Midbrain (tissue), 1 donor: ENCODE results near the gene STAP1.

Experiments used
- DNase-seq: peaks from one replicate; lab custom pipeline; 2025; lab: John Stamatoyannopoulos, UW

STAP1 gene

DNA sequence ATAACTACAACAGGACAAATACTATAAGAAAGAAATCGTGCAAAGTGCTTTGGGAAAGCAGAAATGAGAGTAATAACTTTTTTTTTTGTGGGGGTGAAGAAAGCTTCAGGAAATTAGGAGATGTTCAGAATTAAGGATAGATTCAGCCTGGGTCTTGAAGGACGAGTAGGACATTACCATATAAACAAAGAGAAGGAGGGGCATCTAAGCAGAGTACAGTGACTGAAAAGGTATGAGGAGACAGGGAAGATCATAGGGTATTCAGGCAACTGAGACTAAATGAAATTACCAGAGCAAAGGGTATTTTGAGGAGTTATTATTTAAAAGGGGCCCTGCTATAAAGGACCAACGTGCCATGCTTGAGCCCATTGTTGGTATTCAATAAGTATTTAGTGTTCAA, 3.1 kb upstream of the STAP1 start:
- DNase-seq, result no peak

DNA sequence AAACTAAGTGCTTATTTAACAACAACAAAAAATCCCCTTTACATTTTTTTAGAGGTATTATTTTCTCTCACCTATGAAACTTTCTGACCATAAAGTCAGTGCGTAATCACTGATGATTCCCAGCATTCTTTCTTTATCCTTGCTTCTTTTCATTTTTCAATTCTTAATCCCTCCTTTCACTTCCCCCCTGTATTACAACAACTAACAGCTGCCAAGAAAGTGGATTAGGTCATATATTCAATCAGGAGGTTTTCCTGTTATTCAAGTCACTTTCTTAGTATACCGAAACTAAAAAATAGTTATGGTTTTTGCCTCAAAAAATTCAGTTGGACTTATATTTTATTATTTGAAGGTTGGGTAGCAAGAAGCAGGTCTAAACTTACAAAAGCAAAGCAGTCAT, 2.1 kb upstream of the STAP1 start:
- no peak for DNase-seq

DNA sequence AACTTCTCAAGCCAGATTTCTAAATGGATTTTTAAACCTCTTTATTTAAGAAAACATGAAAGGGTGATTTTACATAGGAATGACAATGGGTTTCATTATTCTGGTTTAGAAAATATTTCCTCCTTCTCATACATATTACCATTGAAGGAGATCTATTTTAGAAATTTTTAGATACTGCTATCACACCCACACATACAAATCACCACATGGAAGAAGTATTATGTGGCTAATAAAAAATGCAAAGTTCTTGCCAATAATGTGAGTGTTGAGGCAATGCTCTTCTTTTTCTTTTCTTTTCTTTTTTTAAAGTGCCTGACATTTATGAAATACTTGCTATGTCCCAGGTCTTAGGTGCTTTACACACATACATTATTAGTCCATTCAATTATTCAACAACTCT, 6.8 kb downstream of the STAP1 start:
- no peak for DNase-seq

DNA sequence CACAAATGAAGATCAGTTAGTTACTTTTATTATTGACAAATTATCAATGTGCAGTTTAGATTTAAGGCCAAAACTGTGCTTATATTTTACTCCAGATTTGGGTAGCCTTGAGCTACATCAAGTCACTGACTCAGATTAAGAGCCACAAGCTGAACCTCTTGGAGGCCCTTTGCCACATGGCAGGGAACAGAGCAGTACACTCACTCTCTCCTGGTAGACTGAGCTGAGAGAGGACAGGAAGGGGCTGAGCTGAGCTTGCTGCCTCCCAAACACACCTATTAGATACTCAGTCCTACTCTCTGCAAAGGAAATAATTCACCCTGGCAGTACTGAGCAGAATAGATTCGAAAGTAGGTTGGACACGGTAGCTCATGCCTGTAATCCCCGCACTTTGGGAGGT, 7.8 kb downstream of the STAP1 start:
- DNase-seq, result no peak

DNA sequence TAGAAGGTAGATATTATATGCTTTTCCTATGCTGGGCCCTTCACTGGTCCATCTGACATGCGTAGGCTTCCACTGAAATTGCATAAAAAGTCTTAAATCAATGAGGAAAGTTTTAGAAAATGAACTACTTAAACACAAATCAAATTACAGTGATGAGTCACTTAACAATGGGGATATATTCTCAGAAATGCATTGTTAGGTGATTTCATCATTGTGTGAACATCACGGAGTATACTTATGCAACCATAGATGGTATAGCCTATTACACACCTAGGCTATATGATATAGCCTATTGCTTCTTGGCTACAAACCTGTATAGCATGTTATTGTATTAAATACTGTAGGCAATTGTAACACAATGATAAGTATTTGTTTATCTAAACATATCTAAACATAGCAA, 10.3 kb downstream of the STAP1 start:
- DNase-seq, result no peak

DNA sequence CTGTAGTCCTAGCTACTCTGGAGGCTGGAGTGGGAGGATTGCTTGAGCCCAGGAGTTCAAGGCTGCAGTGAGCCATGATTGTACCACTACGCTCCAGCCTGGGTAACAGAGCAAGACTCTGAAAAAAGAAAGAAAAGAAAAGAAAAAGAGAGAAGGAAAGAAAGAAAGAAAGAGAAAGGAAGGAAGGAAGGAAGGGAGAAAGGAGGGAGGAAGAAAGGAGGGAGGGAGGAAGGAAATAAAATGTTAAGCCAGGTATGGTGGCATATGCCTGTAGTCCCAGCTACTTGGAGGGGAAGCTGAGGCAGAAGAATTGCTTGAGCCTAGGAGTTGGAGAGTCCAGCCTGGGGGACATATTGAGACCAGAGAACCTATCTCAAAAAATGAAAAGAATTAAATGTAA, 12.0 kb downstream of the STAP1 start:
- DNase-seq, result no peak

DNA sequence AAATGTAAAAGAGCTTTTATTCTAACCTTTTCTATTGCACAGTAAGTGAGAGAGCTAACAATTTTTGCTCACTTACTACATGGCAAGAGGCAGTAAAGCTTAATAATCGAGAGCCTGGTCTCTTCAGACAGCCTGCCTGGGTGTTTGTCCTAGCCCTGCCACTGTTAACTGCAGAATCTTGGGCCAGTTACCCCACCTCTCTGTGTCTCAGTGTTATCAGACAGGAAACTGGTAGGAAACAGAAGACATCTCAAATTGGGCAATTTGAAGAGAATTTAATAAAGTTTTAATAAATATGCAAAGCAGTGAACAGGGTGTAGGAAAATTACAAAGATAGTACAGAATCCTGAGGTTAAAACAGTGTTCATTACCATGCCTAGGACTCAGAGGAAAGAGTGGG, 13.4 kb downstream of the STAP1 start:
- no peak for DNase-seq

DNA sequence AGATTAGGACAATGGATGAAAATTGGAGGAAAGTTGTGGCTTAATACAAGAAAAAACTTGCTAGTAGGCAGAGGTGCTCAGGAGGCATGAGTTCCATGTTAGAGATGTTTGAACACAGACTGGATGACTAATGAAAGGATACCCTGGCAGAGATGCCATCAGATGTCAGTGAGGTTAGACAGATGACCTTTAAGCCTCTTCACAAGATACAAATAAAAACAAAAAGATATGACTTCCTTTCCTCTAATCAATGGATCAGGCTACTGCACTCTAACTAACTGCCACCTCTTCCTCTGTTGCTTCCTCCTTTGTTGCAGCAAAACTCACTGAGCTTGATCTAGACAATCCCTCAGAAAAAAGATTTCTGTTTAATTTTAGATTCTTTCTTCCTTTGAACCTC, 14.7 kb downstream of the STAP1 start:
- no peak for DNase-seq

DNA sequence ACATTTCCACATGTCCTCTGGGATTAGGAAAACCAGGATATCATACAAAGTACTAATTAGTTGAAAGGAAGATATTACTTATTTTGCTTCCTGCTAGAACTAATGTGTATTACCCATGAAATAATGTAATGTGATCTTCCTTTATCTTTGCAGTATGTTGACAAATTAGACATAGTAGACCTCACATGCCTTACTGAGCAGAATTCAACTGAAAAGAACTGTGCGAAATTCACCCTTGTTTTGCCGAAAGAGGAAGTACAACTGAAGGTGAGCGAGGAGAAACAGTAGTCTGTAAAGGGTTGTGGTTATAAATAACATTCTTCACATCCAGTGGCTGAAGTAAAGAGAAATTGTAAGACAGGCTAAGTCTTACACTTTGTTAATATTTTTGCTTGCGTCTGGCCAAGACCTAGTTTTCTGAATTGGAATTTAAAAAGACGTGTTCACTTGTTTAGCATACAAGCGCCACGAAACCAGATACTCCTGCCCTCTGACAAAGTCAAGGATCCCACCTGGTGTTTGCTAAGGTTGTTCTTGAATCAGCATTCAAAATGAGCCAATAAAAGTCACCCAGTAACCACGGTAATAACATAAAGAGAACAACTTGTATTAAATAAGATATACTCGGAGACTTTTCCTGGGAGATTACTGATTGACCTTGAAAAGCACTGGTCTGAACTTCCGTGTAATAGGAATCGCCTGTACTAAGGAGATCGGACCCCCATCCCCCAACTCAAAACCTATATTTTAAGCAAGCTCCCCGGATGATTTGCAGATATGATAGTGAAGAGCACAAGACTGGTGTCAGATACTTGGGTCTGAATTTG, 16.9 kb downstream of the STAP1 start:
- DNase-seq, result no peak

DNA sequence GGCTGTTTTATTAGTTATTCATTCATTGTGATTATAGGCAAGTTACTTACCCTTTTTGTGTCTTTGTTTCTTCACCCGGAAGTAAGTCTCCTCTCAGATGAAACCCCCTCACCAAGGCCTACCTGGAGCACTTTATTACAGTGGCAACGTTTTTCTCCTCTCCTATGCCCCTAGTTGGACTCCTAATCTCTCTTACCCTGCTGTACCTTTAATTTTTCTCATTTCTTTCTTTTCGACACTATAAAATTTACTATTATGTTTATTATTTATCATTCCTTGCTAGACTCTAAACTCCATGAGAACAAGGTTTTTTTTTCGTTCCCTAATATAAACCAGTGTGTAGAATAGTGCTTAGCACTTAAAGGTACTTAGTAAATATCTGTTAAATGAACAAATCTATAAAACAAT, 17.5 kb downstream of the STAP1 start:
- DNase-seq, result no peak

DNA sequence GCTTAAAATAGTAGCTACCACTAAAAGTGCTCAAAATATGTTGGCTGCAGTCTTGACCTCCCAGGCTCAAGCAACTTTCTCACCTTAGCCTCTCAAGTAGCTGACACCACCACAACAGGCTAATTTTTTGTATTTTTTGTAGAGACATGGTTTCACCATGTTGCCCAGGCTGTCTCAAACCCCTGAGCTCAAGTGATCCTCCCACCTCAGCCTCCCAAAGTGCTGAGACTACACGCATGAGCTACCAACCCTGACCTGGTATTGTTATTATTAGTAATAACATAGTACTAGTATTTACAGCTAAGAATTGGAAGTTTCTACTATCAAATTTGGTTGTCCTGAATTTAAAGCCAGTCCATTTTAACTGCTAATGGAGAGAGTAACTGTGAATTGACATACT, 18.0 kb downstream of the STAP1 start:
- no peak for DNase-seq

DNA sequence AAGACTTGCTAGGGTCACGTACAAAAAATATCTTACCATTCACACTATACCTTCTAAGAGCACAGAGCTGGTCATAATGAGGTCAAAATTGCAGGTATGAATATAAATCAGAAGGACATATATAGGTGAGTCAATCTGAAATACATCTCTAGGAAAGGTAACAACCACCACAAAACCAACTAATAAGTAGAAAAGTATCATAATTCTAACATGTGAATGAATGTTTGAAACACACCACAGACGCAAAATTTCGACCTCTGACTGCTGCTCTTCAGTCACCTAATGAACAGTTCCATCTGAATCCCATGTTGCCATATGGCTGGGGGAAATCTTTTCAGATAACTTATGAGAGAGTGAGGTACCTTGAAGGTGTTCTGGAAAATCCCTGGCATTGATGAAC, 22.1 kb downstream of the STAP1 start:
- no peak for DNase-seq

DNA sequence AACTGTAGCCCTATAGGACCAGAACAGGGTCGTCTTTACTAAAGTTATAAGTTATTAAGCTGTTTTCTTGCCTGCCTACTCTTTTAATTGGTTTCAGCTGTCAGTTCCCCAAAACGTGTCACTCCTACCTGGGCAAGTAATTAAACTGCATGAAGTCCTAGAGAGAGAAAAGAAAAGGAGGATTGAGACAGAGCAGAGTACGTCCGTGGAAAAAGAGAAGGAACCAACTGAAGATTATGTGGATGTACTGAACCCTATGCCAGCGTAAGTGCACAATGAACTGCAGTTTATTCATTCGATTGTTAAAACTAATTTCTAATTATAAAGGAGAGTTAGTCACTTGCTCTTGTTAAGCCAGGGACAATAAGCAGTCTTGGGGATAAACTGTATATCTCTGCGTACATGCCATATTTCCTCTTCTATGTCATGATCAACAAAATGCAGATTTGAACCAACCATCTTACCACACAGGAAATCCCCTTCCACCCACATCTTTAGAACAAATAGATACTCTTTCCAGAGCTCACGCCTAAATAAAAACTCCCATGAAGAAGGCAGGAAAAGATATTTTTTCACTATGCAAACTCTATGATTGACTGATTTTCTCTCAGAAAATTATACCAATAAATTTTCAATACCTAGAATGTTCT, 22.8 kb downstream of the STAP1 start:
- DNase-seq, result no peak

DNA sequence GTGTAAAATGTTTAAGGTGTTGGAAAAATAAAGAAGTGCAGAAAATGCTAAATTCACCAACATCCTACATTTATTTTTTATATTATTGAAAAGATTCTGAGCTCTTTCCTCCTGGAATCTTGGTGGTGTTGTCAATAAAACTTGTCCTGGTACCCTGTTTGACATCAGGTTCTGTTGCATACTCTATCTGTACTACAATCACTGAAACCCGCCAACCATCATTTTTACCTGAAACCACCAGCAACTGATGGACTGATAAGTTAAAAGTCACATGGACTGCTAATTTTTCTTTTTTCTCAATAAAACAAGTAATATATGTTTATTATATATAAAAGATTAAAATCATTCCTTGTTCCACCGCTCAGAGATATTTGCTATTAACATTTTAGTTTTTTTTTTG, 23.4 kb downstream of the STAP1 start:
- no peak for DNase-seq

DNA sequence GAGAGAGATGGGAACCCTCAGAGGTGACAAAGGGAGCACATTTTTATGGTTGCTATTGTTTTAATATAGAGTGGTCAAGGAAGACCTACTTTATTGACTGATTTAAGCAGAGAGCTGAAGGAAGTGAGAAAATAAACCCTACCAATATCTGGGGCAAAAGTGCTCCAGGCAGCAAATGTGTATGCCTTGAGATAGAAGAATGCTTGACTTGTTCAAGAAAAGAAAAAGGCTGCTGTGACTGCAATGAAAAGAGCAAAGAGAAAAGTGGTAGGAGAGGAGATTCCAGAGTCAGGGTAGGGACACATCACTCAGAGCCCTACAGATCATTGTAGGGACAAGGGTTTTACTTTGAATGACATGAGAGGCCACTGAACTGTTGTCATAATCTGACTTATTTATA, 26.0 kb downstream of the STAP1 start:
- no peak for DNase-seq

DNA sequence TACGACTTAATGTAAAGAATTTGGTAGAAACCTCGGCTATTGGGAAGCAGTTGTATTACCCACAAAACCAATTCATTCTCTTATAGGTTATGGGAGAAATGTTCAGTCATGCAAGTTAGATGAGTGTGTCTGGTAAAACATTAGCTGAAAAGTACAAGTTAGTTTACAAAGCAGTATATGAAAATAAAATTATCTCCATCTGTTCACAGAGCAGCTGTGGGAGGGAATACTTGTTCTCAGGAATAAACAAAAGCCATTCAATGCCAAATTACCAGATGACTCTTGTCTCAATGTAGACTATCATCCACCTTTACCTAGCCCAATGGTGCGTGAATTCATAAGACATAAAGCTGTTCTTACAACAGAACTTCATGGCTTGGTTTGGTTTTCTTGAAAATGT, 28.6 kb downstream of the STAP1 start:
- no peak for DNase-seq

DNA sequence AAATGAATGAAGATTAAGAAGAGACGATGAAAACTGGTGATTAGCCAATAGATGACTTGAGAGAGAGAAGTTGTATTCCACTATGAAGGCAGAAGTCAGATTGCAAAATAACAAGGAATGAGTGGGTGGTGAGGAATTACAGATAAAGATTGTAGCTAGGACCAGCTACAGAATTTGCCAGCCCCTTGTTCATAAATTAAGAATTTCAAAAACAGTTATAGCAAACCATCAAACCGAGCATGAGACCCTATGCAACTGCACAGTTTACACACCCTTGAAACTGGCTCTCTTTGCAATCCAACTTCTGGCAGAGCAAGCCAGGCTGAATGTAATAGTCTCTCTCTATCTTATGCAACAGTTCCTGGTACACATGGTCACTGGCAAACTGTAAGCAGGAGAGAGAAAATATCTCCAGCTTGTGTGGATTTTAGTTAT, 35.2 kb downstream of the STAP1 start:
- no peak for DNase-seq

DNA sequence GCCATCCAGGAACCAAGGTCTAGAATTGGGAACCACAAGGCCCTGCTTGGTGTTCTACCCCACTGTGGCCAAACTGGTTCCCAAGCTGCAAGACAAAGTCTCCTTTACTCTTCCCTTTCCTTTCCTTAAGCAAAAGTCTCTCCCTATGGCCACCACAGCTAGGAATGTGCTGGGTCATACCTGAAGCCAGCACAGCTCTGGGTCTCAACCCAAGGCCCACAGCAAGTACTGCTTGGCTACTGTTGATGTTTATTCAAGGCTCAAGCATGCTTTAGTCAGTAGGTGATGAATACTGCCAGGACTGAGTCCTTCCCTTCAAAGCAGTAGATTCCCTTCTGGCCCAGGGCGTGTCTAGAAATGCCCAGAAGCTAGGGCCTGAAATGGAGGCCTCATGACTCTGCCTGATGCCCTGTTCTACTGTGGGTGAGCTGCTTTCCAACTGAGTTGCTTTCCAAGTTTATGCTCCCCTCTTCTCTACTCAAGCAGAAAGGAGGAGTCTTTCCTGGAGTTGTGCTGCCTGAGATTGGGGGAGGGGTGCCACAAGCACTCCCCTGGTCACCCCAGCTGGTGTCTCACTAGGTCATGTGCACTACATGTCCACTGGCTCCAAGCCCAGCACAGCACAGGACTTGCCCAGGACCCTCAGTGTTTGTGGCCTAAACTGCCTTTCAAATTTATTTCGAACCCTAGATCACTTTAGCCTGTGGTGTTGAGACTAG, 44.9 kb downstream of the STAP1 start:
- no peak for DNase-seq

DNA sequence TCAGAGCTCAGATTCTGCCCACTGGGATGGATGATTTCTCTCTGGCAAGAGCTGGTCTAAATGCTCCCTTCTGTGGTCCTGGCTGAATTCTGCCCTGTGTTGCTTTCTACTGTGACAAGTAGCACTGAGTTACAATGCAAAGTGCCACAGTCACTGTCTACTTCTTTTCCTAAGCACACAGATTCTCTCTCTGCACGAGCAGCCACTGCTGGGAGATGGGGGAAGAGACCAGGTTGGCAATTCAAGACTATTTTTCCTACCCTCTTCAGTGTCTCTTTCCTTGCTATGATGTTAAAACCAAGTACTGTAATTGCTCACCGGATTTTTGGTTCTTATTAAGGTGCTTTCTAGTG, 45.5 kb downstream of the STAP1 start:
- no peak for DNase-seq

DNA sequence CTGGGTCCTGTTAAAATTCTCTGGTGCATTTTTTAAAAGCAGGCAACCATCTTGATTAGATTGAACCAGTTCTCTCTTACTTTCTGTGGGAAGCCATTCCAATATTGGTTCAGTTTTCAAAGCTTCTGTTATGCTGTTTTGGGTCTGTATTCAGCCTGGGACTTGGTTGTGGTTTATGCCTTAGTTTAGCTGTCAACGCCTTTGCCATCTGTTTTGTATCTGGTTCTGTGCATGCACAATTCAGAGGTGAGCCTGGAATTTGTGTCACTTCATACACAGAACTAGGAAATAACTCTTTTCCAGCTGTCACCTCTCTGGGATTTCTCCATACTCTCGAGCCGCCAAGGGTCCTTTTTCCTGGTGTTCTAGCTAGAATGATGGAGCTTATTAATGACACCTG, 46.2 kb downstream of the STAP1 start:
- no peak for DNase-seq

DNA sequence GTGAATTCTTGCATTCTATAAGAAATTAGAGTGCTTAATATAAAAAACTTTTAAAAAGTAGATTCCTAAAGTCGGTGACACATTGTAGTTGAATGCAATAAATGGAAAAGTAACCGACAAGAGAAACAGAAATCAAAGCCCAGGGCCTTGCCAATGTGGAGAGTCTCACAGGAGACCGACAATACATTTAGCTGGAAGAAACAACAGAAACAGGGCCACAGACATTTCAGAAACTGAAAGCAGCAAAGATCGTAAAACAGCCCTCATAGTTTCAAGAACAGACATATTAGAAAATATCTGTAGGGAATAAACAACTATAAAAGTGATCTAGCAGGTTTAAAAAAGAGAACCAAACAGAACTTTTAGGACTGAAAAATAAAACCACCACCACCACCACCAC, 49.5 kb downstream of the STAP1 start:
- no peak for DNase-seq

DNA sequence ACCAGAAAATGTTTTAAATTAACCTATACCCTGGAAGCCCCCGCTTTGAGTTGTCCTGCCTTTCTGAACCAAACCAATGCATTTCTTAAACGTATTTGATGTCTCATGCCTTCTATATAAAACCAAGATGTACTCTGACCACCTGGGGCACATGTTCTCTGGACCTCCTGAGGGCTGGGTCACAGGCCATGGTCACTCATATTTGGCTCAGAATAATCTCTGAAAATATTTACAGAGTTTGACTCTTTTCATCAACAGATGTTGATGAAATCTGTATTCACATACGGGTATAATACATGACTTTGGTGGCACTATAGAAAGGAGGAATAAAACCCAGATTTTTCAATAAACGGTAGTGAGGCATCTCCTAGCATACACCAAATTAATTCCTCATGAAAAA, 55.7 kb downstream of the STAP1 start:
- DNase-seq, result no peak

DNA sequence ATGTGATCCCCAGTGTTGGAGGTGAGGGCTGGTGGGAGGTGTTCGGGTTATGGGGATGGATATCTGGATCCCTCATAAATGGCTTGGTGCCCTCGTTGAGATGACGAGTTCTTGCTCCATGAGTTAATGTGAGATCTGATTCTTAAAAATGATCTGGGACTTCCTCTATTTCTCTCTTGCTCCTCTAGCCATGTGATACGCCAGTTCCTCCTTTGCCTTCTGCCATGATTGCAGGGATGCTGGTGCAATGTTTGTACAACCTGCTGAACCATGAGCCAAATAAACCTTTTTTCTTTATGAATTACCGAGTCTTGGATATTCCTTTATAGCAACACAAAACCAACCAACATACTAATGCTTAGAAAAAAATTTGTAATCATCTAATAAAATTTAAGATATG, 56.6 kb downstream of the STAP1 start:
- no peak for DNase-seq
